Measurements from ENCODE around the gene MBNL2. TPM values are rescaled to one million over a fixed set of nuclear protein-coding genes. Genes with fewer than 3 reads are reported as not detected.

The MBNL2 gene
- total and polyA plus RNA-seq, 2 experiments from 2014 or later, result 0.55 to 3.2 TPM

DNA sequence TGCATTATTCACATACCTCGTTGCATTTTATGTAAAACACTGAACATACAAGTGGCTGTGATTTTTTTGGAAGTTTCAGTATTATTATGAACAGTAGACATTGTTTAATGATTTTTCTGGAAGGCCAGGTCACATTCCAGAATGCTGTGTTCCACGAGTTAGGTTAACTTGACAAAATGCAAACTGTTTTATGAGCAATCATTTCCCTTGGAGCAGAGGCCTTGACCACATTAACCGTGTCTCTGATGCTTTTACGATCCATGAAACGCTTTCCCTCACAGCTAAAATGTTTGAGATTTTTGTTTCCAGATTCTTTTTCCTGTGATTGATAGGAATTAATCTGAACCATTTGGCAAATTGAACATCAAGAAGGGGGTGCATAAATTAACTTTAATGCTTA lies 57.8 kb downstream of the MBNL2 start:
- Histone ChIP-seq H3K4me3 (no peak overlapping the region), H4K20me1 (replicated peaks; ENCODE audit: insufficient read depth) (no peaks in the 10 kb centered on the region), H3K27me3 (ENCODE audit: insufficient read depth) (no peaks in the 10 kb centered on the region), H3F3A (replicated peaks; ENCODE audit: low read depth) (no peaks in the 10 kb centered on the region), H3K27ac (ENCODE audit: low read depth) (no peak overlapping the region), H3K4me1 (ENCODE audit: insufficient read depth) (no peaks in the 10 kb centered on the region), H3K9me2 (ENCODE audit: insufficient read depth) (no peaks in the 10 kb centered on the region), H3K79me2 (replicated peaks; ENCODE audit: insufficient read depth) (no peaks in the 10 kb centered on the region), H3K36me3 (ENCODE audit: insufficient read depth) (no peaks in the 10 kb centered on the region), H3K4me2 (no peak overlapping the region), H2AFZ (no peak overlapping the region)
- Mint-ChIP-seq H3K4me3 (no peak overlapping the region), H3K27me3 (ENCODE audit: insufficient read depth, low read depth, poor library complexity) (no peaks in the 10 kb centered on the region), H3K27ac (no peak overlapping the region), H3K36me3 (ENCODE audit: low read depth) (no peaks in the 10 kb centered on the region), H3K4me1 (peaks cover 5% of the 10 kb centered on the region), H3K9me3 (no peaks in the 10 kb centered on the region)
- DNase-seq (ENCODE audit: low spot score), result no peak
- no peak for ATAC-seq
- TF ChIP-seq, protein P1, sequence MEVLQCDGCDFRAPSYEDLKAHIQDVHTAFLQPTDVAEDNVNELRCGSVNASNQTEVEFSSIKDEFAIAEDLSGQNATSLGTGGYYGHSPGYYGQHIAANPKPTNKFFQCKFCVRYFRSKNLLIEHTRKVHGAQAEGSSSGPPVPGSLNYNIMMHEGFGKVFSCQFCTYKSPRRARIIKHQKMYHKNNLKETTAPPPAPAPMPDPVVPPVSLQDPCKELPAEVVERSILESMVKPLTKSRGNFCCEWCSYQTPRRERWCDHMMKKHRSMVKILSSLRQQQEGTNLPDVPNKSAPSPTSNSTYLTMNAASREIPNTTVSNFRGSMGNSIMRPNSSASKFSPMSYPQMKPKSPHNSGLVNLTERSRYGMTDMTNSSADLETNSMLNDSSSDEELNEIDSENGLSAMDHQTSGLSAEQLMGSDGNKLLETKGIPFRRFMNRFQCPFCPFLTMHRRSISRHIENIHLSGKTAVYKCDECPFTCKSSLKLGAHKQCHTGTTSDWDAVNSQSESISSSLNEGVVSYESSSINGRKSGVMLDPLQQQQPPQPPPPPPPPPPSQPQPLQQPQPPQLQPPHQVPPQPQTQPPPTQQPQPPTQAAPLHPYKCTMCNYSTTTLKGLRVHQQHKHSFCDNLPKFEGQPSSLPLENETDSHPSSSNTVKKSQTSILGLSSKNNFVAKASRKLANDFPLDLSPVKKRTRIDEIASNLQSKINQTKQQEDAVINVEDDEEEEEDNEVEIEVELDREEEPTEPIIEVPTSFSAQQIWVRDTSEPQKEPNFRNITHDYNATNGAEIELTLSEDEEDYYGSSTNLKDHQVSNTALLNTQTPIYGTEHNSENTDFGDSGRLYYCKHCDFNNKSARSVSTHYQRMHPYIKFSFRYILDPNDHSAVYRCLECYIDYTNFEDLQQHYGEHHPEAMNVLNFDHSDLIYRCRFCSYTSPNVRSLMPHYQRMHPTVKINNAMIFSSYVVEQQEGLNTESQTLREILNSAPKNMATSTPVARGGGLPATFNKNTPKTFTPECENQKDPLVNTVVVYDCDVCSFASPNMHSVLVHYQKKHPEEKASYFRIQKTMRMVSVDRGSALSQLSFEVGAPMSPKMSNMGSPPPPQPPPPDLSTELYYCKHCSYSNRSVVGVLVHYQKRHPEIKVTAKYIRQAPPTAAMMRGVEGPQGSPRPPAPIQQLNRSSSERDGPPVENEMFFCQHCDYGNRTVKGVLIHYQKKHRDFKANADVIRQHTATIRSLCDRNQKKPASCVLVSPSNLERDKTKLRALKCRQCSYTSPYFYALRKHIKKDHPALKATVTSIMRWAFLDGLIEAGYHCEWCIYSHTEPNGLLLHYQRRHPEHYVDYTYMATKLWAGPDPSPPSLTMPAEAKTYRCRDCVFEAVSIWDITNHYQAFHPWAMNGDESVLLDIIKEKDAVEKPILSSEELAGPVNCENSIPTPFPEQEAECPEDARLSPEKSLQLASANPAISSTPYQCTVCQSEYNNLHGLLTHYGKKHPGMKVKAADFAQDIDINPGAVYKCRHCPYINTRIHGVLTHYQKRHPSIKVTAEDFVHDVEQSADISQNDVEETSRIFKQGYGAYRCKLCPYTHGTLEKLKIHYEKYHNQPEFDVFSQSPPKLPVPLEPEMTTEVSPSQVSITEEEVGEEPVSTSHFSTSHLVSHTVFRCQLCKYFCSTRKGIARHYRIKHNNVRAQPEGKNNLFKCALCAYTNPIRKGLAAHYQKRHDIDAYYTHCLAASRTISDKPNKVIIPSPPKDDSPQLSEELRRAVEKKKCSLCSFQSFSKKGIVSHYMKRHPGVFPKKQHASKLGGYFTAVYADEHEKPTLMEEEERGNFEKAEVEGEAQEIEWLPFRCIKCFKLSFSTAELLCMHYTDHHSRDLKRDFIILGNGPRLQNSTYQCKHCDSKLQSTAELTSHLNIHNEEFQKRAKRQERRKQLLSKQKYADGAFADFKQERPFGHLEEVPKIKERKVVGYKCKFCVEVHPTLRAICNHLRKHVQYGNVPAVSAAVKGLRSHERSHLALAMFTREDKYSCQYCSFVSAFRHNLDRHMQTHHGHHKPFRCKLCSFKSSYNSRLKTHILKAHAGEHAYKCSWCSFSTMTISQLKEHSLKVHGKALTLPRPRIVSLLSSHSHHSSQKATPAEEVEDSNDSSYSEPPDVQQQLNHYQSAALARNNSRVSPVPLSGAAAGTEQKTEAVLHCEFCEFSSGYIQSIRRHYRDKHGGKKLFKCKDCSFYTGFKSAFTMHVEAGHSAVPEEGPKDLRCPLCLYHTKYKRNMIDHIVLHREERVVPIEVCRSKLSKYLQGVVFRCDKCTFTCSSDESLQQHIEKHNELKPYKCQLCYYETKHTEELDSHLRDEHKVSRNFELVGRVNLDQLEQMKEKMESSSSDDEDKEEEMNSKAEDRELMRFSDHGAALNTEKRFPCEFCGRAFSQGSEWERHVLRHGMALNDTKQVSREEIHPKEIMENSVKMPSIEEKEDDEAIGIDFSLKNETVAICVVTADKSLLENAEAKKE (CRISPR knock-in tag; IDR thresholded peaks at IDR 0.05), result no peak
- no peak for TF ChIP-seq STAT1 (IDR thresholded peaks at IDR 0.05; ENCODE audit: unreplicated experiment)
- TF ChIP-seq, protein P2, sequence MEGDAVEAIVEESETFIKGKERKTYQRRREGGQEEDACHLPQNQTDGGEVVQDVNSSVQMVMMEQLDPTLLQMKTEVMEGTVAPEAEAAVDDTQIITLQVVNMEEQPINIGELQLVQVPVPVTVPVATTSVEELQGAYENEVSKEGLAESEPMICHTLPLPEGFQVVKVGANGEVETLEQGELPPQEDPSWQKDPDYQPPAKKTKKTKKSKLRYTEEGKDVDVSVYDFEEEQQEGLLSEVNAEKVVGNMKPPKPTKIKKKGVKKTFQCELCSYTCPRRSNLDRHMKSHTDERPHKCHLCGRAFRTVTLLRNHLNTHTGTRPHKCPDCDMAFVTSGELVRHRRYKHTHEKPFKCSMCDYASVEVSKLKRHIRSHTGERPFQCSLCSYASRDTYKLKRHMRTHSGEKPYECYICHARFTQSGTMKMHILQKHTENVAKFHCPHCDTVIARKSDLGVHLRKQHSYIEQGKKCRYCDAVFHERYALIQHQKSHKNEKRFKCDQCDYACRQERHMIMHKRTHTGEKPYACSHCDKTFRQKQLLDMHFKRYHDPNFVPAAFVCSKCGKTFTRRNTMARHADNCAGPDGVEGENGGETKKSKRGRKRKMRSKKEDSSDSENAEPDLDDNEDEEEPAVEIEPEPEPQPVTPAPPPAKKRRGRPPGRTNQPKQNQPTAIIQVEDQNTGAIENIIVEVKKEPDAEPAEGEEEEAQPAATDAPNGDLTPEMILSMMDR (conservative IDR thresholded peaks at IDR 0.05; ENCODE audit: low read depth in 2 of 2), result no peak
- no peak for TF ChIP-seq ZNF331 (CRISPR knock-in tag; IDR thresholded peaks at IDR 0.05; ENCODE audit: low read depth)
- TF ChIP-seq NANOG (IDR thresholded peaks at IDR 0.05; ENCODE audit: borderline replicate concordance), result no peak
- TF ChIP-seq, protein P3, sequence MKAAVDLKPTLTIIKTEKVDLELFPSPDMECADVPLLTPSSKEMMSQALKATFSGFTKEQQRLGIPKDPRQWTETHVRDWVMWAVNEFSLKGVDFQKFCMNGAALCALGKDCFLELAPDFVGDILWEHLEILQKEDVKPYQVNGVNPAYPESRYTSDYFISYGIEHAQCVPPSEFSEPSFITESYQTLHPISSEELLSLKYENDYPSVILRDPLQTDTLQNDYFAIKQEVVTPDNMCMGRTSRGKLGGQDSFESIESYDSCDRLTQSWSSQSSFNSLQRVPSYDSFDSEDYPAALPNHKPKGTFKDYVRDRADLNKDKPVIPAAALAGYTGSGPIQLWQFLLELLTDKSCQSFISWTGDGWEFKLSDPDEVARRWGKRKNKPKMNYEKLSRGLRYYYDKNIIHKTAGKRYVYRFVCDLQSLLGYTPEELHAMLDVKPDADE (IDR thresholded peaks at IDR 0.05), result no peak
- TF ChIP-seq EZH2 (IDR thresholded peaks at IDR 0.05; ENCODE audit: low read depth, unreplicated experiment), result no peak
- TF ChIP-seq, protein P4, sequence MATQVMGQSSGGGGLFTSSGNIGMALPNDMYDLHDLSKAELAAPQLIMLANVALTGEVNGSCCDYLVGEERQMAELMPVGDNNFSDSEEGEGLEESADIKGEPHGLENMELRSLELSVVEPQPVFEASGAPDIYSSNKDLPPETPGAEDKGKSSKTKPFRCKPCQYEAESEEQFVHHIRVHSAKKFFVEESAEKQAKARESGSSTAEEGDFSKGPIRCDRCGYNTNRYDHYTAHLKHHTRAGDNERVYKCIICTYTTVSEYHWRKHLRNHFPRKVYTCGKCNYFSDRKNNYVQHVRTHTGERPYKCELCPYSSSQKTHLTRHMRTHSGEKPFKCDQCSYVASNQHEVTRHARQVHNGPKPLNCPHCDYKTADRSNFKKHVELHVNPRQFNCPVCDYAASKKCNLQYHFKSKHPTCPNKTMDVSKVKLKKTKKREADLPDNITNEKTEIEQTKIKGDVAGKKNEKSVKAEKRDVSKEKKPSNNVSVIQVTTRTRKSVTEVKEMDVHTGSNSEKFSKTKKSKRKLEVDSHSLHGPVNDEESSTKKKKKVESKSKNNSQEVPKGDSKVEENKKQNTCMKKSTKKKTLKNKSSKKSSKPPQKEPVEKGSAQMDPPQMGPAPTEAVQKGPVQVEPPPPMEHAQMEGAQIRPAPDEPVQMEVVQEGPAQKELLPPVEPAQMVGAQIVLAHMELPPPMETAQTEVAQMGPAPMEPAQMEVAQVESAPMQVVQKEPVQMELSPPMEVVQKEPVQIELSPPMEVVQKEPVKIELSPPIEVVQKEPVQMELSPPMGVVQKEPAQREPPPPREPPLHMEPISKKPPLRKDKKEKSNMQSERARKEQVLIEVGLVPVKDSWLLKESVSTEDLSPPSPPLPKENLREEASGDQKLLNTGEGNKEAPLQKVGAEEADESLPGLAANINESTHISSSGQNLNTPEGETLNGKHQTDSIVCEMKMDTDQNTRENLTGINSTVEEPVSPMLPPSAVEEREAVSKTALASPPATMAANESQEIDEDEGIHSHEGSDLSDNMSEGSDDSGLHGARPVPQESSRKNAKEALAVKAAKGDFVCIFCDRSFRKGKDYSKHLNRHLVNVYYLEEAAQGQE (IDR thresholded peaks at IDR 0.05; ENCODE audit: unreplicated experiment), result no peak
